Measurements from ENCODE around the gene ZBTB20. TPM values are rescaled to one million over a fixed set of nuclear protein-coding genes. Genes with fewer than 3 reads are reported as not detected.
A peak's percentile ranks its signal among the peaks of the same experiment; 100 is the strongest.

ZBTB20 gene
- total and polyA plus RNA-seq, 8 donors = 0.15 to 149 (median 38.5) TPM

DNA sequence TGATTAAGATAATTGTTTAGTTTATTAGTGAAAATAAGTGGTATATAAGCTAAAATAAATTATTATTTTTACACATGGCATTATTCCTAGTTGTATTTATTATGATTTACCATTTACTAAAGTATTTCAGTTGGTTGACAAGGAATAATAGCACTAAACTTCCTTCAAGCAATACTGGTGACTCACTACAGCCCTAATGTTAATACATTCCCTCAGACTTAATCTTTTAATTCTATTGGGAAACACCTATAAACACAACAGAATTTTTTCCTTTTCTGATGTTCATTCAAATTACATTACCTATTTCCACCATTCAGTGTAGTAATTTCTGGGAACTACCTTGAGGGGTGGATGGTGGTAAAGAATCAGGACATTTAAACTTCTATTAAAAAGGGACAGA is 589.3 kb downstream of the ZBTB20 start:
- DNase-seq = no peak
- Histone ChIP-seq H3K27me3 (no peaks in the 10 kb centered on the region), H3K36me3 (no peaks in the 10 kb centered on the region), H3K27ac (peak overlapping the region in 1 of 5 donors; percentile 58), H3K4me1 (peaks cover 0 to 11% (median 3%) of the 10 kb centered on the region in 4 donors), H3K9me3 (peaks cover 0 to 3% (median 0%) of the 10 kb centered on the region in 4 donors), H3K4me3 (no peak overlapping the region)
- TF ChIP-seq POLR2AphosphoS5 (IDR thresholded peaks at IDR 0.05) = no peak
- TF ChIP-seq POLR2A (IDR thresholded peaks at IDR 0.05) = no peak
- no peak for TF ChIP-seq EP300 (IDR thresholded peaks at IDR 0.05)
- TF ChIP-seq, protein P1, sequence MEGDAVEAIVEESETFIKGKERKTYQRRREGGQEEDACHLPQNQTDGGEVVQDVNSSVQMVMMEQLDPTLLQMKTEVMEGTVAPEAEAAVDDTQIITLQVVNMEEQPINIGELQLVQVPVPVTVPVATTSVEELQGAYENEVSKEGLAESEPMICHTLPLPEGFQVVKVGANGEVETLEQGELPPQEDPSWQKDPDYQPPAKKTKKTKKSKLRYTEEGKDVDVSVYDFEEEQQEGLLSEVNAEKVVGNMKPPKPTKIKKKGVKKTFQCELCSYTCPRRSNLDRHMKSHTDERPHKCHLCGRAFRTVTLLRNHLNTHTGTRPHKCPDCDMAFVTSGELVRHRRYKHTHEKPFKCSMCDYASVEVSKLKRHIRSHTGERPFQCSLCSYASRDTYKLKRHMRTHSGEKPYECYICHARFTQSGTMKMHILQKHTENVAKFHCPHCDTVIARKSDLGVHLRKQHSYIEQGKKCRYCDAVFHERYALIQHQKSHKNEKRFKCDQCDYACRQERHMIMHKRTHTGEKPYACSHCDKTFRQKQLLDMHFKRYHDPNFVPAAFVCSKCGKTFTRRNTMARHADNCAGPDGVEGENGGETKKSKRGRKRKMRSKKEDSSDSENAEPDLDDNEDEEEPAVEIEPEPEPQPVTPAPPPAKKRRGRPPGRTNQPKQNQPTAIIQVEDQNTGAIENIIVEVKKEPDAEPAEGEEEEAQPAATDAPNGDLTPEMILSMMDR (IDR thresholded peaks at IDR 0.05) = no peak
- intact Hi-C loops (cut with DNase I; ENCODE audit: low total_unique reads) = no loop called here

DNA sequence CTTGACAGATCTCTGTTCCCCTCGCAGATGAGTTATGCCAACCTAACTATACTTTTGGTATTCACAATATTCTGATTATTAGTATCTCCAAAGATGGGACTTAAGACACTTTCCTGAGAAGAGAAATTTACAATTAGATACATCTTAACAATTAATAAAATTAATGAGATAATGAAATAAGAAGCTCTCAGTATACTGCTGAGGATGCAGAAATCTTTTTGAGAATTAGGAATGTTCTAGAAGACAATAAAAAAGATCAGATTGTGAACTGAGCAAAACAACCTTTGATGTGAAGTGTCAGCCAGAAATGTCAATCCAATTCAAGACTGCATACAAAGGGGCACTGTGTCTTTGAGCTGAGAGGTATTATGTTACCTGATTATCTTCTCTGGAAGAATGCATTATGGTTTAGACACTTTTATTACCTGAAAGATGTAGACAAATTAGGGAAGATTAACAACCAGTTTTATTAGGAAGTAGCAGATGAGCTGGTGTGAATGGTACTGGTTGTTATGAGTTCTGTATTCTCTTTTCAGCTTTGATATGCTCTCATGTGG is 590.4 kb downstream of the ZBTB20 start:
- peaks cover 0 to 11% (median 3%) of the 10 kb centered on the region in 4 donors for H3K4me1 ChIP-seq
- H3K9me3 ChIP-seq = peaks cover 0 to 3% (median 0%) of the 10 kb centered on the region in 4 donors
- no peak for DNase-seq
- no peak overlapping the region for H3K27ac ChIP-seq
- no peak overlapping the region for H3K4me3 ChIP-seq
- intact Hi-C loops (cut with DNase I; ENCODE audit: low total_unique reads) = no loop called here
- TF ChIP-seq EP300 (IDR thresholded peaks at IDR 0.05) (no peak), POLR2AphosphoS5 (IDR thresholded peaks at IDR 0.05) (no peak), POLR2A (IDR thresholded peaks at IDR 0.05) (no peak)
- TF ChIP-seq, protein P1 (IDR thresholded peaks at IDR 0.05) = no peak
- no peaks in the 10 kb centered on the region for H3K27me3 ChIP-seq
- 95 to 100% (median 96%) methylated on average over 1 of the region's 1 CpG for WGBS, 5 donors
- no peaks in the 10 kb centered on the region for H3K36me3 ChIP-seq

DNA sequence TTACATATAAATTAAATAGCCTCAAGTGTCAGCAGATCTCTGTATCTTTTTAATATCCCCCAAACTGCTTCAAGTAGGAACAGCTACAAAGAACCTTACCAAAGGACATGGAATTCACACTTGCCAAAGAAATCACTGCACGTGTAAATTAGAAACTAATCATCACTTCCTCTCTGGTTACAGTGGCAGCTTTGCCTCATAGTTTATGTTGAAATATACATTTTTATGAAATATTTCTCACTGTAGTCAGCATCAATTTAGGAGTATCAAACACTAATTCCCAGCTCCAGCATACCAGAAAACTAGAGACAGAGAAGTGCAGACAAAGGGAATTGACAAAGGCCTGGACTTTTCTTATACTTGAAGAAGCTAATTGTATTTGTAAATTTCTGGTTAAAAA is 592.4 kb downstream of the ZBTB20 start:
- DNase-seq = no peak
- WGBS, 5 donors = 58 to 74% (median 72%) methylated on average over 1 of the region's 1 CpG
- Histone ChIP-seq H3K36me3 (no peaks in the 10 kb centered on the region), H3K9me3 (no peaks in the 10 kb centered on the region), H3K27me3 (no peaks in the 10 kb centered on the region), H3K27ac (no peak overlapping the region), H3K4me3 (no peak overlapping the region), H3K4me1 (peaks cover 0 to 11% (median 3%) of the 10 kb centered on the region in 4 donors)
- intact Hi-C loops (cut with DNase I; ENCODE audit: low total_unique reads) = no loop called here
- TF ChIP-seq, protein P1 (IDR thresholded peaks at IDR 0.05) = no peak
- no peak for TF ChIP-seq EP300 (IDR thresholded peaks at IDR 0.05)
- TF ChIP-seq POLR2AphosphoS5 (IDR thresholded peaks at IDR 0.05) = no peak
- no peak for TF ChIP-seq POLR2A (IDR thresholded peaks at IDR 0.05)

DNA sequence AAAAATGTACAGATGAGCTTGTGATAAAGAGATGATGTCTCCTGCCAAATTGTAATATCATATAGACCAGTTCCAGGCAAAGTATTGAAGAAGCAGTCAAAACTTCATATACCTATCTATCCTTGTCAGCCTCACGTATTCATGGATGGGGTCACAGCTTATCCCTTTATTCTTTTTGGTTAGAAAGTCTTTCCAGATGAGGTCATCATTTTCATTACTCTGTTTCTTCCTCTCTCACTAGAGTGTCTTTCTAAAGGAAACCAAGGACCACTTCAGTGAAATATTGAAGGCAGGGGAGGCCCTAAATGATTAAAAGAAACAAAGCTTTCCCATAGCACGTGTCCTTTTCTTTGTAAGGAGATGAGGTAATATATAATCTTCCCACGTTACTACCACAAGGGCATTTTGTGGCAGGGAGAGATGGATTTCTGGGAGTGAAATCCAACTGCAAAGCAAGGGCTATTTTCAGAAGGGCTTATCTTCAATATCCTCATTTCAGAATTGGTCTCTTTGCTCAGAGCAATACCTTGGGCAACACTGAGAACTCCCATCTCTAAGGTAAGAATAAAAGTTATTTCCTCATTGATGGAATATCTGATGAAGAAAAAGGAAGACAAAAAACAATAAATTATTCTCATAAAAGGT is 593.0 kb downstream of the ZBTB20 start:
- Histone ChIP-seq H3K9me3 (no peaks in the 10 kb centered on the region), H3K27ac (no peak overlapping the region), H3K27me3 (no peaks in the 10 kb centered on the region), H3K36me3 (no peaks in the 10 kb centered on the region), H3K4me3 (no peak overlapping the region), H3K4me1 (peaks cover 0 to 11% (median 3%) of the 10 kb centered on the region in 4 donors)
- intact Hi-C loops (cut with DNase I; ENCODE audit: low total_unique reads) = no loop called here
- WGBS, 5 donors = 78 to 94% (median 88%) methylated on average over 3 of the region's 3 CpGs
- no peak for DNase-seq
- TF ChIP-seq, protein P1 (IDR thresholded peaks at IDR 0.05) = no peak
- TF ChIP-seq POLR2AphosphoS5 (IDR thresholded peaks at IDR 0.05) = no peak
- no peak for TF ChIP-seq POLR2A (IDR thresholded peaks at IDR 0.05)
- TF ChIP-seq EP300 (IDR thresholded peaks at IDR 0.05) = no peak

All from stomach (tissue), 9 donors.